HG03575 (cell line): ENCODE measurements around the gene FIGNL1.
A peak's percentile ranks its signal among the peaks of the same experiment; 100 is the strongest.

Source experiments
- ATAC-seq: cut with Tn5 transposase; IDR thresholded peaks from one replicate; pipeline ENCODE4 v1.9.1; 2021; ENCODE audit not compliant: unreplicated experiment, insufficient number of reproducible peaks, low FRiP score; ENCODE audit errors: extremely low read depth

FIGNL1 gene

DNA sequence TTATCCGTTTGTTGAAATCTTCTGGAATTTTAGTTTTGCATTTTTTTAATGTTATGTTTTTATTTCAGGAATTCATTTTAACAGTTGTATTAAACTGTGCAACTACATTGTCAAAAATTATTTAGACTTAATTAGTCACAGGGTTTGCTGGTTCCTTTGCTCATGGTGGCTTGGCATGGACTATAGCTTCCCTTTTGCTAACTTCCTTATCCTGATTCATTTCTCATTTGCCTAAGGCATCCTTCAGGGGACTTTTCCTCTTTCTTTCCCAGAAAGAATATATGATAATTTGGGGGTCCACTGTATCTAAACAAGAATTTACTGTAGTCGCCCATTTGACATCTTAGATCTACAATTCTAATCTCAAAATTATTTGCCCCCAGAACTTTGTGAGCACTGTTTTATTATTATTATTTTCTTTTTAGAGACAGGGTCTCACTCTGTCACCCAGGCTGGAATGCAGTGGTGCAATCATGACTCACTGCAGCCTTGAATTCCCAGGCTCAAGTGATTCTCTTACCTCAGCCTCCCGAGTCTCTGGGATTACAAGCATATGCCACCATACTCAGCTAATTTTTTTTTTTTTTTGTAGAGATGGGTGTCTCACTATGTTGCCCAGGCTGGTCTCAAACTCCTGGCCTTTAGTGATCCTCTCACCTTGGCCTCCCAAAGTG, 13.9 kb downstream of the FIGNL1 start:
- ATAC-seq, result no peak

DNA sequence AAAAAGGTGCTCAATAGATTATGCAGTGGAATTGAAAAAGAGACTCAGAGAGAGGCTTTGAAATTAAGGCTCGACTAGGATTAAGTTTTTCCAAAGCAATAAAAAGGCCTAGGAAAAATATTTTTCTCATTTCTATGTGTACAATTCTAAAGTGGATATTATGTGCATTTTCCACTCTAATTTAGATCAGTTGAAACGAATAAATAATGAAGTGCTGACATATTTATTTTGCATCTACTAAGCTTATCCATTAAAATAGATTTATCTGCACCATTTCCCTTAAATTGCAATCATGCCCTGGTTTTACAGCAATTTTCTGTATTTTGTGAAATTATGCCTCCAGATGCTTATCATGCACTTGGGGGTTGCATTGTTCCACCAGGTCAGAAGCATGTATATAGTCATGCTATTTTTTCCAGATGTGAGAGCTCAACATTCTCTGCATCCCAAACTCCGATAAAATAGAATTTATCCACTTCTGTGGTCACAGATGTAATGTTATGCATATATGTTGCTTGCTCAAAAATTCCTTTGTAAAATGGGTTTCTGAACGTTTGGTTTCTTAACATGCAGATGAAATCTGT, 18.3 kb downstream of the FIGNL1 start:
- ATAC-seq, result no peak

GRCh38 chr7:50431316-50431715, 18.8 kb downstream of the FIGNL1 start:
- ATAC-seq, result no peak

GRCh38 chr7:50428911-50429310, 21.2 kb downstream of the FIGNL1 start:
- ATAC-seq, result no peak

- ATAC-seq, result no peak
Measured at GRCh38 chr7:50427518-50427917, 22.6 kb downstream of the FIGNL1 start.

- ATAC-seq, result no peak
Measured at GRCh38 chr7:50426280-50427045, 23.7 kb downstream of the FIGNL1 start.

- ATAC-seq, result no peak
Measured at GRCh38 chr7:50425318-50425717, 24.8 kb downstream of the FIGNL1 start.

DNA sequence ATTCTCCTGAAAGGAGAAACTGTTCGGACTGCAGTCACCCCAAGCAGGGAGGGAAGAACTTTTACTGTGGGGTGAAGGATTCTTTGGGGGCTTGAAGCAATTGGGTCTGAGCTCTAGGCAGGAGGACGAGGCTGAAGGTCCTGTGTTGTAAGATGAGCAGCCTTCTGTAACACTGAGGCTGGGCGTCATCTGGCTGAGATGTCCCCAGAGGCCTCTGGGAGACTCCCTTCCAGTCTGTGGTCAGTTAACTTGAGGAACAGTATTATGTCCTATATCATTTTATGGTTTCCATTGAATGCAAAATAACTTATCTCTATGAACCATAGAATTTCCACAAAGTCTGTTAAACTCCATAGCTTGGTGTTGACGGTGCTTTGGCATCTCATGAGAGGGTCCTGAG, 26.3 kb downstream of the FIGNL1 start:
- ATAC-seq, result no peak

DNA sequence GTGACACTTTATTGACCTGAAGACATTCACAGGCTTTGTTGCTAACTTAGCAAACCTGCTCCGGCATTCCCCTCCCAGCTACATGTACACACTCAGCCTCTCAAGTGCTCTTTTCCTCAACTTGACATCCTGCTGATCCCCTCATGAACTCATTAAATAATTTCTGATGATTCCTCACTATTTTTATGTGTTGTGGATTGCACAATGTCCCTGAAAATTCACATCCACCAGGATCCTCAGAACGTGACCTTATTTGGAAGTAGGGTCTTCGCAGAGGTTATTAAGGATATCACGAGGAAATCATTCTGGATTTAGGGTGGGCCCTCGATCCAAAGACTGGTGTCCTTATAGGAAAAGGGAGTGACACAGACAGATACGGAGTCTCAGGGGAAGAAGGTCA, 27.3 kb downstream of the FIGNL1 start:
- ATAC-seq, result no peak

GRCh38 chr7:50421043-50421442, 29.1 kb downstream of the FIGNL1 start:
- ATAC-seq, result no peak

GRCh38 chr7:50418526-50419290, 31.4 kb downstream of the FIGNL1 start:
- no peak for ATAC-seq

- peak; percentile 69 for ATAC-seq
Measured at GRCh38 chr7:50418086-50418515, 32.0 kb downstream of the FIGNL1 start.

DNA sequence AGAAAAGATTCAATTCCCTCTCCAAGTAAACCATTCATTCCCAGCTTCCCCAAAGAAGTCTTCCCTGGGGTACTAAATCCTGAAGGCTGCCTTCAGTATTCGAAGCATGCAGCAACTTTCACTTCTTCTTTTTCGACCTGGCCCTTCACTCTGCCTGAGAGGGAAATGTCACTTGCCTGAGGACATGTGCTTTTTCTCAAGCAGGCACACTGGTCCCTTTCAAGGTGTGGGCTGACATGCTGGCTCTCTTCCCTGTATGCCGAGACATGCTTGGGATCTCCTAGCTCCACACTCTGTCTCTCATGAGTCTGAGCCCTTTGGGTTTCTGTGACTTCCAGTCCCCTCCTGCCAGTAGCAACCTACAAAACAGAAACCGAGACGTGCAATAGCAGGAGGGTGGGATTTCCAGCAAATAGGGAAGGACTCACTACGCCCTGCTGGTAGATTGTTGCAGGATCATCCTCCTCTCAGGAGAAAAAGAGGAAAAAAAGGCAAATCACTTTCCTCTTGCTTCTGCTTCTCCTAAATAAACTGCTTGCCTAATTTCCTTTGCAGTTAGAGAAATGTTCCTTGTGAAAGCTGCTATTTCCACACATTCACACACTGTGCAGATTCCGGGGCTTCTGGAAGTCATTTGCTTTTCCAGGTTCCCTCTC, 33.5 kb downstream of the FIGNL1 start:
- peak; percentile 56 for ATAC-seq

DNA sequence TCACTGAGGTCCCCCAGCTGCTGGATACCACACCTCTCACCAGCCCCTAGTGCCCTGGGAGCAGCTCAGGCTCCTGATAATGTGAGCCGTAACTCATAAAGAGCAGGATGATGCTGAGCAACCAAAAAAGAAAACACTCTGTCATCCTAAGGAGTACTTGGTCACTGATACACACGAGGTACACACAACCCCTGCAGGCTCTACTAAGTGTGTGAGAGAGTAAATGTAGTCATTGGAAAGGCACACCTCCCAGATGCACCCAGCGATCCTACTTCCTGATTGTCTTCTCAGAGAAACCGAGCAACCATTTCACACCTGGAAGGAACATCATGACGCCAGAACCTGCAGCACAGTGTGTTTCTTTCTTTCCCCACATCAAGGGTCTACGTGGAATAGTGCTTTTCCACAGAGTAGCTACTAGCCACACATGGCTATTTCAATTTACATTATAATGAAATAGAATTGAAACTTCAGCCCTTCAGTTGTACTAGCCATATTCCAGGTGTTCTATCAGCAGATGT, 34.2 kb downstream of the FIGNL1 start:
- no peak for ATAC-seq

DNA sequence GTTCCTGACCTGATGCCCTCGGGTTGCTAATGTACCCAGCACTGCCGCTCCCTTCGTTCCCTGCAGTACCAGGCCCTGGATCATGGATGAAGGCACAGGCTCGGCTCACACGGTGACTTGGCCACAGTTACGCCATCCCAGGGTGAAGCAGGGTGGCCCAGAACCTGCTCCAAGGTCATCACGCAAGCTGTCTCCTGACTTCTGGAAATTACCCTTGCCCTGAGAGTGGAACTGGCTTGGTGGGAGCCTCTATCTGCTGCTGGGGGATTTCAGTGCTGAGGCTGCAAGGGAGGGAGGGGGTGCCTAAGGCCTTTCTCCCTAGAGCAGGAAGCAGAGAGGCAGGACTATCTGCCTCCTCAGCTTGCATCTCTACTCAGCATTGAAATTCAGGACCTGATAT, 36.6 kb downstream of the FIGNL1 start:
- no peak for ATAC-seq

- no peak for ATAC-seq
Measured at GRCh38 chr7:50412973-50413372, 37.2 kb downstream of the FIGNL1 start.

GRCh38 chr7:50411332-50411731, 38.8 kb downstream of the FIGNL1 start:
- no peak for ATAC-seq

DNA sequence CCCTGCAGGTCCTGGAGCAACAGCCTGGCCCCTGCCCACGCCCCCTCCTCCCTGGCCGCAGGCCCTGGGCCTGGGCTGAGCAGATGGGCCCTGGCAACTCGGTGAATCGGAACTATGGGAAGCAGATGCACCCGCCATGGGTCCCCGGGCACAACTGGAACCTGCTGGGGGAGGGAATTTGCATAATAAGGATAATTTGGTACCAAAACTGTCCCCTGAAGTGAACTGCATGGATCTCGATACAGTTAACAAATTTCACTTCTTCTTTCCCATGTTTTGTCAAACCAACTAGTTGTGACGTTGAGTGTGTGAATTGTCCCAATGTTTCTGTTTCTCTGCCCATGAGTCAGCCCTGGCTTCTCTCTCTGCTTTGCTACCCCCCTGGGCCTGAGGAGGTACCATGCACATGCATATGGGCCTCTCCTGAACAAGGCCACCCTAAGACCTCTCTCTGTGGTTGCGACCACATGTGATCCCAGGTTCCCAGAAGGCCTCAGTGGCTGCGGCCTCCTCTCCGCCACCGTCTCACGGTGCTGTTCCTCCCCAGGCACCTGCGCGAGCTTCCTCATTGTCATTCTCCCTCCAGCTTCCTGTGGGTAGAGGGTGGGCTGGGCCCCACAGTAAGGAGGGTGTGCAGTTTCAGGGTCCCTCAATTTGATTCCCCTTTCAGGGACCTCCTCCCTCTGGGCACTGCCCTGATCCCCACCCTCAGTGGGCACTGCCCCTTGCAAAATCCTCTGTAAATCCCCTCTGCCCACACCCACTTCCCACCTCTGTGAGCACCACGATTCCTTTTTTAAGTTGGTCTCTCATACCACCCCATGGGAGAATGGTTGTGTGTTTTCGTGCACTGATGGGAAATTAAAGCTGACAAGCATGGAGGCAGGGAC, 40.0 kb downstream of the FIGNL1 start:
- peak; percentile 41 for ATAC-seq
